ENCODE data around the gene AGER. TPM values are rescaled to one million over a fixed set of nuclear protein-coding genes. Genes with fewer than 3 reads are reported as not detected.

The AGER gene
- polyA plus RNA-seq, 1 donor from 2014 or later, result 7.2 TPM

DNA sequence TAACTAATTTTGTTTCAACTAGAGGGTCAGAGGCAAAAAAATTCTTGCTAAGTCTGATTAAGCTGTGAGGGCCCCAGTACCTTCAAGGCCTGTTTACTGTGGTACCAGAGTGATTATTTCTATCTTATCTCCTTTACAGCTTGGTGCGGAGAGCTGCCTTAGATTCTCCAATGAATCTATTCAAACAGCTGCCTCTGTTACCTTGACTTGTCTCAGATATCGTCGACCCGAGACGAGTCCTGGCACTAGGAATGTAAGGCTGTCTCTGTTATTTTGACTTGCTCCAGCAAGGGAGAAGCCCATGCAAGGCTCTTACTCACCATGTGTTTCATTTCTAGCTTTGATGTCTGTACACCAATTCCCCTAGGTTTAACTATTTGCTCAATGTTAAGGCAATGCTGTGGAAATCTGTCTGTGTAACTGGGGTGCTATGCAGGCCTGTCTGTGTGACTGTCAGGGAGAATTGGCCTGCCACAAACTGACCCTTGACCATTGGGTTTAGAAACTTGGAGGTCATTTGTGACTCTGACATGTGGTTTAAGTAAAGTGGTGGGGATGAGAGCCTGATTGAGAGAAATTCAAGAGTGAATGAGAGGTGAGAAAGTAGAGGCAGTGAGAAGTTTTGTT lies 43.5 kb downstream of the AGER start:
- no peaks in the 10 kb centered on the region for H3K36me3 ChIP-seq (ENCODE audit: insufficient read depth, low read length)
- TF ChIP-seq EZH2 (IDR thresholded peaks at IDR 0.05; ENCODE audit: borderline replicate concordance, insufficient read depth, low read length, poor library complexity, severe bottlenecking) (no peak), RAD21 (conservative IDR thresholded peaks at IDR 0.05) (no peak), POLR2AphosphoS5 (IDR thresholded peaks at IDR 0.05) (no peak), SMC3 (conservative IDR thresholded peaks at IDR 0.05; ENCODE audit: poor library complexity) (no peak), MXI1 (conservative IDR thresholded peaks at IDR 0.05; ENCODE audit: poor library complexity, severe bottlenecking) (no peak), REST (IDR thresholded peaks at IDR 0.05; ENCODE audit: borderline replicate concordance) (no peak), EP300 (conservative IDR thresholded peaks at IDR 0.05; ENCODE audit: poor library complexity, severe bottlenecking) (no peak), TAF1 (IDR thresholded peaks at IDR 0.05; ENCODE audit: low read depth) (no peak)
- TF ChIP-seq, protein P1, sequence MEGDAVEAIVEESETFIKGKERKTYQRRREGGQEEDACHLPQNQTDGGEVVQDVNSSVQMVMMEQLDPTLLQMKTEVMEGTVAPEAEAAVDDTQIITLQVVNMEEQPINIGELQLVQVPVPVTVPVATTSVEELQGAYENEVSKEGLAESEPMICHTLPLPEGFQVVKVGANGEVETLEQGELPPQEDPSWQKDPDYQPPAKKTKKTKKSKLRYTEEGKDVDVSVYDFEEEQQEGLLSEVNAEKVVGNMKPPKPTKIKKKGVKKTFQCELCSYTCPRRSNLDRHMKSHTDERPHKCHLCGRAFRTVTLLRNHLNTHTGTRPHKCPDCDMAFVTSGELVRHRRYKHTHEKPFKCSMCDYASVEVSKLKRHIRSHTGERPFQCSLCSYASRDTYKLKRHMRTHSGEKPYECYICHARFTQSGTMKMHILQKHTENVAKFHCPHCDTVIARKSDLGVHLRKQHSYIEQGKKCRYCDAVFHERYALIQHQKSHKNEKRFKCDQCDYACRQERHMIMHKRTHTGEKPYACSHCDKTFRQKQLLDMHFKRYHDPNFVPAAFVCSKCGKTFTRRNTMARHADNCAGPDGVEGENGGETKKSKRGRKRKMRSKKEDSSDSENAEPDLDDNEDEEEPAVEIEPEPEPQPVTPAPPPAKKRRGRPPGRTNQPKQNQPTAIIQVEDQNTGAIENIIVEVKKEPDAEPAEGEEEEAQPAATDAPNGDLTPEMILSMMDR (IDR thresholded peaks at IDR 0.05; ENCODE audit: poor library complexity, severe bottlenecking), result no peak
- H3K79me2 ChIP-seq (replicated peaks; ENCODE audit: insufficient read depth, low read length), result no peaks in the 10 kb centered on the region
- H3K27ac ChIP-seq (ENCODE audit: low read length), result no peak overlapping the region
- no peak overlapping the region for H3K9ac ChIP-seq (ENCODE audit: low read length)
- no peak overlapping the region for H3K4me2 ChIP-seq (ENCODE audit: low read length)
- no peak overlapping the region for H3K4me3 ChIP-seq (ENCODE audit: low read length)
- H3K9me3 ChIP-seq (ENCODE audit: low read length), result no peaks in the 10 kb centered on the region
- H3K27me3 ChIP-seq (ENCODE audit: insufficient read depth, low read depth, low read length), result no peaks in the 10 kb centered on the region
- no peaks in the 10 kb centered on the region for H4K20me1 ChIP-seq (ENCODE audit: insufficient read depth)
- H2AFZ ChIP-seq (ENCODE audit: low read depth, low read length), result no peak overlapping the region
- H3K9me2 ChIP-seq (ENCODE audit: insufficient read depth, low read length), result no peaks in the 10 kb centered on the region
- H3F3A ChIP-seq (ENCODE audit: insufficient read depth, low read length, poor library complexity, severe bottlenecking), result no peaks in the 10 kb centered on the region

GRCh38 chr6:32139590-32139989 lies 44.5 kb downstream of the AGER start:
- no peak overlapping the region for H2AFZ ChIP-seq (ENCODE audit: low read depth, low read length)
- no peaks in the 10 kb centered on the region for H4K20me1 ChIP-seq (ENCODE audit: insufficient read depth)
- H3K9me3 ChIP-seq (ENCODE audit: low read length), result no peaks in the 10 kb centered on the region
- no peak overlapping the region for H3K9ac ChIP-seq (ENCODE audit: low read length)
- no peaks in the 10 kb centered on the region for H3K27me3 ChIP-seq (ENCODE audit: insufficient read depth, low read depth, low read length)
- H3K79me2 ChIP-seq (replicated peaks; ENCODE audit: insufficient read depth, low read length), result no peaks in the 10 kb centered on the region
- H3K4me2 ChIP-seq (ENCODE audit: low read length), result no peak overlapping the region
- H3K4me3 ChIP-seq (ENCODE audit: low read length), result no peak overlapping the region
- H3K9me2 ChIP-seq (ENCODE audit: insufficient read depth, low read length), result no peaks in the 10 kb centered on the region
- TF ChIP-seq REST (IDR thresholded peaks at IDR 0.05; ENCODE audit: borderline replicate concordance) (no peak), TAF1 (IDR thresholded peaks at IDR 0.05; ENCODE audit: low read depth) (no peak), POLR2AphosphoS5 (IDR thresholded peaks at IDR 0.05) (no peak), EZH2 (IDR thresholded peaks at IDR 0.05; ENCODE audit: borderline replicate concordance, insufficient read depth, low read length, poor library complexity, severe bottlenecking) (no peak), RAD21 (conservative IDR thresholded peaks at IDR 0.05) (no peak), EP300 (conservative IDR thresholded peaks at IDR 0.05; ENCODE audit: poor library complexity, severe bottlenecking) (no peak), SMC3 (conservative IDR thresholded peaks at IDR 0.05; ENCODE audit: poor library complexity) (no peak), MXI1 (conservative IDR thresholded peaks at IDR 0.05; ENCODE audit: poor library complexity, severe bottlenecking) (no peak)
- TF ChIP-seq, protein P1 (IDR thresholded peaks at IDR 0.05; ENCODE audit: poor library complexity, severe bottlenecking), result no peak
- H3K27ac ChIP-seq (ENCODE audit: low read length), result no peak overlapping the region
- no peaks in the 10 kb centered on the region for H3F3A ChIP-seq (ENCODE audit: insufficient read depth, low read length, poor library complexity, severe bottlenecking)
- no peaks in the 10 kb centered on the region for H3K36me3 ChIP-seq (ENCODE audit: insufficient read depth, low read length)

All from neural cell (in vitro differentiated cells).